Hepatocyte (in vitro differentiated cells): Measurements from ENCODE around the gene SLCO2A1. TPM values are rescaled to one million over a fixed set of nuclear protein-coding genes. Genes with fewer than 3 reads are reported as not detected.

ENCODE experiments used
- DNase-seq: peaks from one replicate; pipeline ENCODE4 v3.0.0-alpha.2; 2016; ENCODE audit warnings: low spot score
- H2AFZ ChIP-seq: fragments of 200-600 bp; sonication (generic); 2 replicates; pipeline ENCODE4 v1.6.0; 2016; ENCODE audit warnings: antibody characterized with exemption, mild to moderate bottlenecking
- H3K27ac ChIP-seq: fragments of 200-600 bp; sonication (generic); 2 replicates; pipeline ENCODE4 v1.5.1; 2016; ENCODE audit warnings: mild to moderate bottlenecking
- H3K27me3 ChIP-seq: fragments of 200-600 bp; sonication (generic); 2 replicates; pipeline ENCODE4 v1.6.1; 2016
- H3K36me3 ChIP-seq: fragments of 200-600 bp; sonication (generic); replicated peaks from 2 replicates; pipeline ENCODE4 v1.5.1; 2016; ENCODE audit warnings: low read depth; ENCODE audit not compliant: insufficient read depth
- H3K4me1 ChIP-seq: fragments of 200-600 bp; sonication (generic); 2 replicates; pipeline ENCODE4 v1.5.1; 2016; ENCODE audit warnings: mild to moderate bottlenecking, moderate library complexity; ENCODE audit not compliant: insufficient read depth
- H3K4me2 ChIP-seq: fragments of 200-600 bp; sonication (generic); 2 replicates; pipeline ENCODE4 v1.6.0; 2016
- H3K4me3 ChIP-seq: fragments of 200-600 bp; sonication (generic); 2 replicates; pipeline ENCODE4 v1.5.1; 2016; ENCODE audit warnings: mild to moderate bottlenecking
- H3K79me2 ChIP-seq: fragments of 200-600 bp; sonication (generic); 2 replicates; pipeline ENCODE4 v1.6.0; 2017; ENCODE audit warnings: mild to moderate bottlenecking
- H3K9me2 ChIP-seq: fragments of 200-600 bp; sonication (generic); replicated peaks from 2 replicates; pipeline ENCODE4 v1.6.0; 2017; ENCODE audit warnings: mild to moderate bottlenecking; ENCODE audit not compliant: insufficient read depth
- H3K9me3 ChIP-seq: fragments of 200-600 bp; sonication (generic); 2 replicates; pipeline ENCODE4 v1.5.1; 2016; ENCODE audit warnings: low read depth, mild to moderate bottlenecking
- H4K20me1 ChIP-seq: fragments of 200-600 bp; sonication (generic); 2 replicates; pipeline ENCODE4 v1.6.0; 2016; ENCODE audit warnings: mild to moderate bottlenecking; ENCODE audit not compliant: insufficient read depth, poor library complexity, severe bottlenecking
- EZH2 ChIP-seq: fragments of 200-600 bp; sonication (generic); IDR thresholded peaks from 2 replicates; pipeline ENCODE4 v1.6.1; 2016; ENCODE audit warnings: antibody characterized with exemption, mild to moderate bottlenecking, borderline replicate concordance
- EZH2phosphoT487 ChIP-seq: fragments of 200-600 bp; sonication (generic); IDR thresholded peaks from one replicate; pipeline ENCODE4 v1.6.1; 2018; ENCODE audit warnings: antibody characterized with exemption, mild to moderate bottlenecking, low read depth, moderate library complexity; ENCODE audit not compliant: unreplicated experiment, severe bottlenecking
- WGBS: methylation state at CpG from one replicate; pipeline ENCODE4 v1.1.6; 2016; ENCODE audit warnings: low lambda C conversion rate; ENCODE audit errors: missing lambda C conversion rate; 5-methylcytosine and 5-hydroxymethylcytosine counted together
- polyA plus RNA-seq: library from polyadenylated mRNA; unstranded; fragments of >200 nt; fragmentation: Nextera tagmentation; extraction: Ambion mirVana; gene quantifications from 2 replicates; pipeline ENCODE4 v1.2.1, GENCODE V29; 2016
- total RNA-seq: library from RNA; depleted of rRNA; stranded (reverse); fragments of >200 nt; gene quantifications from 2 replicates; pipeline ENCODE4 v1.2.3, GENCODE V29; 2014
- TF ChIP-seq, protein P1 (sequence below): fragments of 200-600 bp; sonication (generic); IDR thresholded peaks from 2 replicates; pipeline ENCODE4 v1.5.1; 2016; ENCODE audit warnings: antibody characterized with exemption, mild to moderate bottlenecking; ENCODE audit not compliant: poor library complexity

SLCO2A1 gene
- total and polyA plus RNA-seq, 2 experiments from 2014 or later: 2.3 to 8.4 TPM

DNA sequence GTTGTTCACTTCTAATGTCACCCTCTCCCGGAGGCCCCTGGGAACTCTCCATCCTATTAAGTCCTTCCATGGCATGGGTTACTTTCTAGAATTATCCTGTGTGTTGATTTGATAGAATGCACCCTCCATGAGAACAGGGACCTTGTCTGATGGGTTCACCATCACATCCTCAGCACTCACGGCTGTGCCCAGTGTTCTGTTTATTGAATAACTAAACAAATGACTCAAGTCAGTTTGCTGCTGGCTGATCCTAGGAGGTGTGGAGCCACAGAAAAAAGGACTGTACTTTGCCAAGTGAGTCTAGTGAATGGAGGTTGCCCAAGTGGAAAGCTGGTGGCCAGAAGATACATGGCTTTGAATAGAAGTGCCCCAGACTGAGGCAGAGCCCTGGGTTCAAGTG, 85.5 kb downstream of the SLCO2A1 start:
- DNase-seq: no peak
- no peak overlapping the region for H2AFZ ChIP-seq
- H3K9me2 ChIP-seq: no peaks in the 10 kb centered on the region
- no peaks in the 10 kb centered on the region for H3K36me3 ChIP-seq
- H3K79me2 ChIP-seq: no peaks in the 10 kb centered on the region
- WGBS: 51% methylated on average over 2 of the region's 2 CpGs
- peak overlapping the region; percentile 74 for H3K27ac ChIP-seq
- no peaks in the 10 kb centered on the region for H4K20me1 ChIP-seq
- H3K9me3 ChIP-seq: no peaks in the 10 kb centered on the region
- H3K4me1 ChIP-seq: peaks cover 33% of the 10 kb centered on the region
- no peaks in the 10 kb centered on the region for H3K27me3 ChIP-seq
- peak overlapping the region; percentile 57 for H3K4me2 ChIP-seq
- H3K4me3 ChIP-seq: no peak overlapping the region
- TF ChIP-seq EZH2 (no peak), EZH2phosphoT487 (no peak)
- TF ChIP-seq, protein P1, sequence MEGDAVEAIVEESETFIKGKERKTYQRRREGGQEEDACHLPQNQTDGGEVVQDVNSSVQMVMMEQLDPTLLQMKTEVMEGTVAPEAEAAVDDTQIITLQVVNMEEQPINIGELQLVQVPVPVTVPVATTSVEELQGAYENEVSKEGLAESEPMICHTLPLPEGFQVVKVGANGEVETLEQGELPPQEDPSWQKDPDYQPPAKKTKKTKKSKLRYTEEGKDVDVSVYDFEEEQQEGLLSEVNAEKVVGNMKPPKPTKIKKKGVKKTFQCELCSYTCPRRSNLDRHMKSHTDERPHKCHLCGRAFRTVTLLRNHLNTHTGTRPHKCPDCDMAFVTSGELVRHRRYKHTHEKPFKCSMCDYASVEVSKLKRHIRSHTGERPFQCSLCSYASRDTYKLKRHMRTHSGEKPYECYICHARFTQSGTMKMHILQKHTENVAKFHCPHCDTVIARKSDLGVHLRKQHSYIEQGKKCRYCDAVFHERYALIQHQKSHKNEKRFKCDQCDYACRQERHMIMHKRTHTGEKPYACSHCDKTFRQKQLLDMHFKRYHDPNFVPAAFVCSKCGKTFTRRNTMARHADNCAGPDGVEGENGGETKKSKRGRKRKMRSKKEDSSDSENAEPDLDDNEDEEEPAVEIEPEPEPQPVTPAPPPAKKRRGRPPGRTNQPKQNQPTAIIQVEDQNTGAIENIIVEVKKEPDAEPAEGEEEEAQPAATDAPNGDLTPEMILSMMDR: no peak

- 76% methylated on average over 5 of the region's 5 CpGs for WGBS
- Histone ChIP-seq H2AFZ (no peak overlapping the region), H3K4me2 (peak overlapping the region; percentile 57), H3K27me3 (no peaks in the 10 kb centered on the region), H3K36me3 (no peaks in the 10 kb centered on the region), H3K9me2 (no peaks in the 10 kb centered on the region), H3K4me3 (no peak overlapping the region), H3K9me3 (no peaks in the 10 kb centered on the region), H3K4me1 (peaks cover 33% of the 10 kb centered on the region), H4K20me1 (no peaks in the 10 kb centered on the region), H3K79me2 (no peaks in the 10 kb centered on the region), H3K27ac (peak overlapping the region; percentile 74)
- TF ChIP-seq, protein P1: no peak
- TF ChIP-seq EZH2phosphoT487 (no peak), EZH2 (no peak)
- DNase-seq: peak; percentile 75
These were observed 86.0 kb downstream of the SLCO2A1 start for GRCh38 chr3:133943639-133944141.

DNA sequence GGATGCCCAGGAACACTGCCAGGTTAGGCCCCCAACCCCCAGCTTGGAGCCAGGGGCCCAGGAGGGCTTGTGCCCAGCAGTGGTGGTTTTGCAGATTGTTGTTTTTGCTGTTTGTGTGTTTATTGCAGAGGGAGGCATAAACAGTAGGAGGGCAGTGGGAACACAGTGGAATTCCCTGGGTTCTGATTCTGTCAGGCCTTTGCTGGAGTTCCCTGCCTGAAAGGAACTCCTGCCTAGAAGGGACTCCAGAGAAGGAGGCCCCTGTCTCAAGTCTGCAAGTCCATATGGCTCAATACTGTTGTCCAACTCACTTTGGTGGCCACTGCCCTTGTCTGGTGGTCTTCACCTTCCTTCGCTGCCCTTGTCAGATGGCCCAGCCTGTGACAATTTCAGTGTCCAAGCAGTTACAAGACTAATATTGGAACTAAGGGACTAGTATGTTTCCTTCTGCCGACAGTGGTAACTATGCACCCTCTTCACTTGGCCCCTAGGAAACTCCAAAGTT, 86.6 kb downstream of the SLCO2A1 start:
- H3K27ac ChIP-seq: peak overlapping the region; percentile 32

More for the DNA sequence above, 86.6 kb downstream of the SLCO2A1 start:
- Histone ChIP-seq H3K9me3 (no peaks in the 10 kb centered on the region), H2AFZ (no peak overlapping the region), H3K4me3 (no peak overlapping the region), H3K4me2 (no peak overlapping the region), H3K36me3 (no peaks in the 10 kb centered on the region), H3K79me2 (no peaks in the 10 kb centered on the region), H4K20me1 (no peaks in the 10 kb centered on the region), H3K9me2 (no peaks in the 10 kb centered on the region), H3K4me1 (peaks cover 33% of the 10 kb centered on the region), H3K27me3 (no peaks in the 10 kb centered on the region)
- WGBS: 98% methylated on average over 2 of the region's 2 CpGs
- TF ChIP-seq, protein P1: no peak
- no peak for TF ChIP-seq EZH2
- no peak for TF ChIP-seq EZH2phosphoT487
- DNase-seq: no peak
